Keratinocyte (primary cell): ENCODE results near the gene CMYA5. TPM values are rescaled to one million over a fixed set of nuclear protein-coding genes. Genes with fewer than 3 reads are reported as not detected.
A peak's percentile ranks its signal among the peaks of the same experiment; 100 is the strongest.

Experiments used
- DNase-seq: peaks from one replicate; pipeline ENCODE4 v3.0.0-alpha.2; 2011; ENCODE audit warnings: low read depth, missing footprints, low spot score
- FAIRE-seq: peaks from 2 replicates; lab custom pipeline; 2011; peaks lifted over from hg19 to GRCh38; lab: Jason Lieb, UNC
- H2AFZ ChIP-seq: 2 replicates; pipeline ENCODE4 v1.6.0; 2012; ENCODE audit warnings: low read length, control low read depth, inconsistent platforms; ENCODE audit not compliant: control insufficient read depth
- H3K27ac ChIP-seq: 2 replicates; pipeline ENCODE4 v1.5.1; 2011; ENCODE audit warnings: low read length; ENCODE audit not compliant: control insufficient read depth, insufficient read depth
- H3K27me3 ChIP-seq: 3 replicates; pipeline ENCODE4 v1.6.0; 2011; ENCODE audit warnings: low read length; ENCODE audit not compliant: control insufficient read depth, insufficient read depth; ENCODE audit errors: extremely low read depth
- H3K36me3 ChIP-seq, 2 experiments: 2 replicates in 1 of 2; 3 replicates in 1 of 2; pipeline ENCODE4 v1.5.1; 2011; ENCODE audit warnings: low read length in 2 of 2, mild to moderate bottlenecking in 1 of 2; ENCODE audit not compliant: control insufficient read depth in 2 of 2, insufficient read depth in 2 of 2; ENCODE audit errors: extremely low read depth in 1 of 2
- H3K4me1 ChIP-seq: 3 replicates; pipeline ENCODE4 v1.5.1; 2011; ENCODE audit warnings: low read length; ENCODE audit not compliant: control insufficient read depth, insufficient read depth; ENCODE audit errors: extremely low read depth
- H3K4me2 ChIP-seq: 3 replicates; pipeline ENCODE4 v1.6.0; 2011; ENCODE audit warnings: low read depth, low read length; ENCODE audit not compliant: control insufficient read depth, insufficient read depth; ENCODE audit errors: extremely low read depth
- H3K4me3 ChIP-seq, 3 experiments: fragments of 200-600 bp in 1 of 3; sonication (generic) in 1 of 3; 2 replicates in 2 of 3; 3 replicates in 1 of 3; pipeline ENCODE4 v1.5.1; 2011 to 2016; ENCODE audit warnings: low read length in 3 of 3, mild to moderate bottlenecking in 3 of 3, control low read depth in 2 of 3, inconsistent platforms in 1 of 3, low read depth in 1 of 3, mixed read lengths in 1 of 3, mixed run types in 1 of 3, moderate library complexity in 1 of 3; ENCODE audit not compliant: control insufficient read depth in 2 of 3, insufficient read depth in 2 of 3; ENCODE audit errors: extremely low read depth in 1 of 3
- H3K79me2 ChIP-seq: 2 replicates; pipeline ENCODE4 v1.6.0; 2012; ENCODE audit warnings: low read length; ENCODE audit not compliant: control insufficient read depth, insufficient read depth
- H3K9ac ChIP-seq: 3 replicates; pipeline ENCODE4 v1.6.0; 2011; ENCODE audit warnings: low read length; ENCODE audit not compliant: control insufficient read depth, insufficient read depth; ENCODE audit errors: extremely low read depth
- H3K9me1 ChIP-seq: 3 replicates; pipeline ENCODE4 v1.6.0; 2011; ENCODE audit warnings: low read length; ENCODE audit not compliant: control insufficient read depth, insufficient read depth; ENCODE audit errors: extremely low read depth
- H3K9me3 ChIP-seq: 2 replicates; pipeline ENCODE4 v1.5.1; 2012; ENCODE audit warnings: low read depth, low read length; ENCODE audit not compliant: control insufficient read depth
- H4K20me1 ChIP-seq: 3 replicates; pipeline ENCODE4 v1.6.0; 2011; ENCODE audit warnings: low read length; ENCODE audit not compliant: control insufficient read depth, insufficient read depth; ENCODE audit errors: extremely low read depth
- EZH2 ChIP-seq: IDR thresholded peaks from one replicate; pipeline ENCODE4 v1.6.1; 2012; ENCODE audit warnings: inconsistent platforms, mild to moderate bottlenecking, low read length, moderate library complexity
- dilution Hi-C: fragments of 300-500 bp; cut with MboI; formaldehyde crosslinking; loops from one replicate; pipeline ENCODE4 v1.7.0; 2020; ENCODE audit warnings: low sequenced_read_pairs; ENCODE audit not compliant: extremely low pct_ligation_motif_present
- polyA plus RNA-seq, 5 experiments: library from polyadenylated mRNA; depleted of rRNA in 3 of 5; stranded (reverse) in 3 of 5; stranded (forward) in 1 of 5; unstranded in 1 of 5; fragments of >200 nt; gene quantifications; 1 replicate in 1 of 5; 2 replicates in 3 of 5; 3 replicates in 1 of 5; pipeline versions ENCODE4 v1.2.1 to v1.2.3, GENCODE V29; 2011 to 2012; ENCODE audit warnings: missing spikeins in 2 of 5, low read depth in 1 of 5, low replicate concordance in 1 of 5
- TF ChIP-seq, protein P1 (sequence below), 3 experiments: IDR thresholded peaks in 1 of 3; conservative IDR thresholded peaks in 1 of 3; optimal IDR thresholded peaks in 1 of 3; 2 replicates in 2 of 3; 3 replicates in 1 of 3; pipeline versions ENCODE3 to v1.5.1; 2011; ENCODE audit warnings: low read length in 3 of 3, mild to moderate bottlenecking in 3 of 3, moderate library complexity in 2 of 3, control low read depth in 1 of 3, inconsistent platforms in 1 of 3; ENCODE audit not compliant: insufficient read depth in 2 of 3; ENCODE audit errors: extremely low read depth in 1 of 3

The CMYA5 gene
- polyA plus RNA-seq, 1 donor (not counting 4 experiments of a cell fraction or from before 2014, with no cell fraction given), result 0.25 TPM

DNA sequence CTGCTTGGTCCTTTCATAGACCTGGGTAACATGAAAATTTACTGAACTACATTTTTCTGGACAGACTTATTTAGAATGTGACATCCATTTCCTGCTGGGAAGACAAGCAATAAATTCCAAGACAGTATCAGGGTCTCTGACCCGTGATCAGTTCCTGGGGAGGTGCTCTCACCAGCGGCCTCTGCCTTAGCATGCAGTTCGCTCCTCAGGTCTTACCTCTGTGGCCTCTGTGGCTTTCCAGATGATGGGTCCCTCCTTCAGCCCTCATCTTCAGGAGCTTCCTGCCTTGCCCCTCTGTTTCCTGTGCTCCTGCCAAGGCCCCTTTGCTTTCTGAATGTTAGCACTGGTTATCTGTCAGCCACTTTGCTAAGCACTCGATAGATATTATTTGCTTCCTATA lies 66.4 kb downstream of the CMYA5 start:
- Histone ChIP-seq H3K4me1 (no peaks in the 10 kb centered on the region), H2AFZ (no peak overlapping the region), H3K36me3 (no peaks in the 10 kb centered on the region), H3K4me3 (no peak overlapping the region), H3K9ac (no peak overlapping the region), H3K4me2 (no peak overlapping the region), H3K27me3 (no peaks in the 10 kb centered on the region), H3K27ac (no peak overlapping the region), H3K79me2 (no peaks in the 10 kb centered on the region), H3K9me1 (no peaks in the 10 kb centered on the region), H3K9me3 (no peaks in the 10 kb centered on the region), H4K20me1 (no peaks in the 10 kb centered on the region)
- no peak for FAIRE-seq
- TF ChIP-seq, protein P1, sequence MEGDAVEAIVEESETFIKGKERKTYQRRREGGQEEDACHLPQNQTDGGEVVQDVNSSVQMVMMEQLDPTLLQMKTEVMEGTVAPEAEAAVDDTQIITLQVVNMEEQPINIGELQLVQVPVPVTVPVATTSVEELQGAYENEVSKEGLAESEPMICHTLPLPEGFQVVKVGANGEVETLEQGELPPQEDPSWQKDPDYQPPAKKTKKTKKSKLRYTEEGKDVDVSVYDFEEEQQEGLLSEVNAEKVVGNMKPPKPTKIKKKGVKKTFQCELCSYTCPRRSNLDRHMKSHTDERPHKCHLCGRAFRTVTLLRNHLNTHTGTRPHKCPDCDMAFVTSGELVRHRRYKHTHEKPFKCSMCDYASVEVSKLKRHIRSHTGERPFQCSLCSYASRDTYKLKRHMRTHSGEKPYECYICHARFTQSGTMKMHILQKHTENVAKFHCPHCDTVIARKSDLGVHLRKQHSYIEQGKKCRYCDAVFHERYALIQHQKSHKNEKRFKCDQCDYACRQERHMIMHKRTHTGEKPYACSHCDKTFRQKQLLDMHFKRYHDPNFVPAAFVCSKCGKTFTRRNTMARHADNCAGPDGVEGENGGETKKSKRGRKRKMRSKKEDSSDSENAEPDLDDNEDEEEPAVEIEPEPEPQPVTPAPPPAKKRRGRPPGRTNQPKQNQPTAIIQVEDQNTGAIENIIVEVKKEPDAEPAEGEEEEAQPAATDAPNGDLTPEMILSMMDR (optimal IDR thresholded peaks at IDR 0.05 in 1 of 3, IDR thresholded peaks at IDR 0.05 in 1 of 3, conservative IDR thresholded peaks at IDR 0.05 in 1 of 3; ENCODE audit: extremely low read depth in 1 of 3, insufficient read depth in 2 of 3, low read length in 3 of 3), result no peak
- no peak for TF ChIP-seq EZH2
- dilution Hi-C loops, result no loop called here
- DNase-seq, result no peak

DNA sequence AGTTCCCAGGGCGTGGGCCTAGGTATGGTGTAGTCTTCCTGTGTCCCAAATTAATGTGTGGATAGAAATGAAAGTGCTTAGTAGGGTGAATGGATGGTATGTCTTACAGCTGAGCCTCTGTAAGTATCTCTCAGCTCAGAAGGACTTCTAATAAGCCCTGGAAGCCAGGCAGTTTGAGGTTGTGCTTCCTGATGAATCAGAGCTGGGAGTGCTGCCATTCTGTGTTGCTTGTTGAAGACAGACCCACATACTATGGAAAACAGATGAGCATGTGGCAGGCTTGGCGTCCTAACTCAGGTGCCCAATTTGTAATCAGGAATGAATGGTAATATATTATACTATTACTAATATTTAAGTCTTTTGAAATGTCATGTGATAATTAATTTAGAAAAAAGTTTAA lies 69.8 kb downstream of the CMYA5 start:
- Histone ChIP-seq H3K27ac (no peak overlapping the region), H3K4me1 (no peaks in the 10 kb centered on the region), H3K4me2 (no peak overlapping the region), H3K9ac (no peak overlapping the region), H3K27me3 (no peaks in the 10 kb centered on the region), H3K4me3 (no peak overlapping the region), H3K9me3 (no peaks in the 10 kb centered on the region), H2AFZ (no peak overlapping the region), H3K9me1 (no peaks in the 10 kb centered on the region), H3K79me2 (no peaks in the 10 kb centered on the region), H4K20me1 (no peaks in the 10 kb centered on the region), H3K36me3 (no peaks in the 10 kb centered on the region)
- DNase-seq (no peak), FAIRE-seq (peak; percentile 65)
- TF ChIP-seq, protein P1 (optimal IDR thresholded peaks at IDR 0.05 in 1 of 3, IDR thresholded peaks at IDR 0.05 in 1 of 3, conservative IDR thresholded peaks at IDR 0.05 in 1 of 3; ENCODE audit: extremely low read depth in 1 of 3, insufficient read depth in 2 of 3, low read length in 3 of 3), result no peak
- no peak for TF ChIP-seq EZH2
- dilution Hi-C loops, result no loop called here
